Panc1 (cell line): ENCODE measurements around the gene NMNAT3. TPM values are rescaled to one million over a fixed set of nuclear protein-coding genes. Genes with fewer than 3 reads are reported as not detected.

Experiments
- ATAC-seq: fragments of 200-7000 bp; cut with Tn5 transposase; 2 replicates; pipeline ENCODE4 v1.9.1; 2020; ENCODE audit warnings: mild to moderate bottlenecking, moderate library complexity
- BruUV-seq: library from RNA; stranded (reverse); fragments of 400-500 nt; replicated peaks from 2 replicates; lab custom pipeline; 2021; lab: Mats Ljungman, UMichigan
- CTCF ChIA-PET: fragments of 300-600 bp; sonication (Branson Sonifier 250); formaldehyde crosslinking; loops from one replicate; lab custom pipeline; 2022; ENCODE audit warnings: antibody characterized with exemption; lab: Charles Lee
- POLR2A ChIA-PET: fragments of 300-600 bp; sonication (Branson Sonifier 250); formaldehyde crosslinking; loops from one replicate; lab custom pipeline; 2022; ENCODE audit warnings: antibody characterized with exemption; lab: Charles Lee
- DNase-seq: peaks from one replicate; pipeline ENCODE4 v3.0.0-alpha.2; 2010; ENCODE audit warnings: low read depth, low spot score
- H3K27ac ChIP-seq: 2 replicates; pipeline ENCODE4 v1.5.1; 2011; ENCODE audit warnings: mild to moderate bottlenecking, low read length, inconsistent platforms
- H3K27me3 ChIP-seq: fragments of 200-500 bp; sonication (Bioruptor generic); 2 replicates; pipeline ENCODE4 v1.6.0; 2014; ENCODE audit warnings: low read length, inconsistent platforms; ENCODE audit not compliant: control insufficient read depth, insufficient read depth
- H3K36me3 ChIP-seq: fragments of 200-500 bp; sonication (Bioruptor generic); 2 replicates; pipeline ENCODE4 v1.5.1; 2014; ENCODE audit warnings: inconsistent platforms, mild to moderate bottlenecking, low read length, moderate library complexity; ENCODE audit not compliant: control insufficient read depth, insufficient read depth
- H3K4me1 ChIP-seq: 2 replicates; pipeline ENCODE4 v1.5.1; 2011; ENCODE audit warnings: inconsistent platforms, mild to moderate bottlenecking, low read length, moderate library complexity; ENCODE audit not compliant: control insufficient read depth, insufficient read depth
- H3K4me3 ChIP-seq, 2 experiments: 2 replicates each; pipeline ENCODE4 v1.5.1; 2011 to 2012; ENCODE audit warnings: low read depth in 2 of 2, low read length in 2 of 2, mild to moderate bottlenecking in 2 of 2, inconsistent platforms in 1 of 2, moderate library complexity in 1 of 2
- H3K9me3 ChIP-seq: fragments of 200-500 bp; sonication (Bioruptor generic); 2 replicates; pipeline ENCODE4 v1.5.1; 2014; ENCODE audit warnings: low read depth, mild to moderate bottlenecking, inconsistent platforms, low read length, moderate library complexity; ENCODE audit not compliant: control insufficient read depth, insufficient read depth
- CTCF ChIP-seq: fragments of 450-650 bp; IDR thresholded peaks from 2 replicates; pipeline ENCODE4 v1.5.1; 2017; ENCODE audit warnings: mild to moderate bottlenecking
- POLR2AphosphoS5 ChIP-seq: IDR thresholded peaks from 2 replicates; pipeline ENCODE4 v1.6.1; 2012; ENCODE audit warnings: mild to moderate bottlenecking, low read depth, low read length, moderate library complexity
- REST ChIP-seq, 2 experiments: IDR thresholded peaks; 2 replicates each; pipeline ENCODE4 v1.6.1; 2011 to 2012; ENCODE audit warnings: low read depth in 2 of 2, control low read depth in 1 of 2, low read length in 1 of 2, mild to moderate bottlenecking in 1 of 2, moderate library complexity in 1 of 2; ENCODE audit not compliant: insufficient read depth in 1 of 2
- SIN3A ChIP-seq: IDR thresholded peaks from 2 replicates; pipeline ENCODE4 v1.6.1; 2012; ENCODE audit warnings: low read depth, mild to moderate bottlenecking, low read length, moderate library complexity, borderline replicate concordance; ENCODE audit not compliant: insufficient read depth
- TCF7L2 ChIP-seq: IDR thresholded peaks from 2 replicates; pipeline ENCODE4 v1.6.1; 2011; ENCODE audit warnings: mild to moderate bottlenecking, low read depth, low read length, inconsistent platforms
- in situ Hi-C: cut with HindIII; loops from 2 replicates; pipeline ENCODE4 v1.10.0; 2016; ENCODE audit warnings: low sequenced_read_pairs, low pct_unique_long_range_greater_than_20kb
- intact Hi-C: fragments of 100-400 bp; cut with micrococcal nuclease; formaldehyde crosslinking; loops from one replicate; pipeline ENCODE4 v1.10.0; 2022; ENCODE audit not compliant: unreplicated experiment
- total RNA-seq: library from RNA; stranded (reverse); gene quantifications from one replicate; pipeline ENCODE4 v1.2.1, GENCODE V29; 2021; ENCODE audit not compliant: unreplicated experiment

Gene NMNAT3
- total RNA-seq, 1 experiment from 2014 or later = 1.9 TPM

GRCh38 chr3:139655909-139656595 is 21.7 kb downstream of the NMNAT3 start:
- H3K4me3 ChIP-seq = no peak overlapping the region
- CTCF ChIA-PET = no interaction called here

More at GRCh38 chr3:139655909-139656595, 21.7 kb downstream of the NMNAT3 start:
- H3K36me3 ChIP-seq = no peaks in the 10 kb centered on the region
- intact Hi-C loops = no loop called here
- no peaks in the 10 kb centered on the region for H3K27me3 ChIP-seq
- H3K27ac ChIP-seq = no peak overlapping the region
- POLR2A ChIA-PET = no interaction called here
- TF ChIP-seq CTCF = no peak
- no peak for TF ChIP-seq TCF7L2
- no peak for TF ChIP-seq POLR2AphosphoS5
- TF ChIP-seq REST (IDR thresholded peaks at IDR 0.05; ENCODE audit: insufficient read depth in 1 of 2, low read depth in 2 of 2, low read length in 1 of 2) = no peak
- TF ChIP-seq SIN3A = no peak
- no peaks in the 10 kb centered on the region for H3K9me3 ChIP-seq
- H3K4me1 ChIP-seq = no peaks in the 10 kb centered on the region
- no TSS peak for BruUV-seq
- in situ Hi-C loops = no loop called here
- DNase-seq = no peak
- ATAC-seq = no peak
